Measurements from ENCODE around the gene SLC6A18.

- TF ChIP-seq TAF1 (IDR thresholded peaks at IDR 0.05; ENCODE audit: low read depth, low read length) = no peak
- TF ChIP-seq POLR2AphosphoS5 (IDR thresholded peaks at IDR 0.05; ENCODE audit: low read depth, low read length) = no peak
- TF ChIP-seq POLR2A (IDR thresholded peaks at IDR 0.05; ENCODE audit: low read depth, low read length) = no peak
- TF ChIP-seq PAX5 (IDR thresholded peaks at IDR 0.05; ENCODE audit: insufficient read depth, low read length, severe bottlenecking) = no peak
- no peak for TF ChIP-seq POU2F2 (IDR thresholded peaks at IDR 0.05; ENCODE audit: low read depth, low read length)
- no peak for TF ChIP-seq SPI1 (IDR thresholded peaks at IDR 0.05; ENCODE audit: low read depth, low read length)
Measured at GRCh38 chr5:1202798-1203185, 22.4 kb upstream of the SLC6A18 start.
